Measurements from ENCODE around the gene DEFB125.
"Not testable (repeated sequence)": the region's sequence is repeated elsewhere in the genome, so short reads cannot be mapped to it uniquely, and the experiment has no call there.

The DEFB125 gene

GRCh38 chr20:87401-87800 lies at the start of gene DEFB125:
Gene DEFB125, plus strand, starts transcription at chr20:87672. Its CDS starts 38 bp downstream, at chr20:87710.
- no peak for DNase-seq

- DNase-seq: no peak
These were observed 27.2 kb upstream of the DEFB125 start for GRCh38 chr20:60035-60918.

- DNase-seq: no peak
These were observed 26.2 kb upstream of the DEFB125 start for GRCh38 chr20:61230-61629.

GRCh38 chr20:61757-62156 lies 25.7 kb upstream of the DEFB125 start:
- DNase-seq: no peak

- no peak for DNase-seq
These were observed 25.0 kb upstream of the DEFB125 start for GRCh38 chr20:62487-62886.

GRCh38 chr20:64026-64603 lies 23.4 kb upstream of the DEFB125 start:
- no peak for DNase-seq

- no peak for DNase-seq
These were observed 22.6 kb upstream of the DEFB125 start for GRCh38 chr20:64766-65322.

- DNase-seq: no peak
These were observed 10.2 kb upstream of the DEFB125 start for GRCh38 chr20:77231-77630.

GRCh38 chr20:78338-78737 lies 9.1 kb upstream of the DEFB125 start:
- DNase-seq: no peak

- DNase-seq: no peak
These were observed 7.9 kb upstream of the DEFB125 start for GRCh38 chr20:79565-79964.

GRCh38 chr20:90651-91050 lies 3.2 kb downstream of the DEFB125 start:
- no peak for DNase-seq

- DNase-seq: no peak
These were observed 6.2 kb downstream of the DEFB125 start for GRCh38 chr20:93641-94040.

GRCh38 chr20:95215-95614 lies 7.7 kb downstream of the DEFB125 start:
- no peak for DNase-seq

GRCh38 chr20:97691-98090 lies 10.2 kb downstream of the DEFB125 start:
- DNase-seq: not testable (repeated sequence)

- DNase-seq: no peak
These were observed 14.5 kb downstream of the DEFB125 start for GRCh38 chr20:101975-102374.

GRCh38 chr20:103456-103855 lies 16.0 kb downstream of the DEFB125 start:
- DNase-seq: no peak

GRCh38 chr20:112396-112795 lies 24.9 kb downstream of the DEFB125 start:
- DNase-seq: no peak

GRCh38 chr20:117518-117917 lies 30.0 kb downstream of the DEFB125 start:
- no peak for DNase-seq

- not testable (repeated sequence) for DNase-seq
These were observed 42.4 kb downstream of the DEFB125 start for GRCh38 chr20:129786-130323.

- no peak for DNase-seq
These were observed 50.4 kb downstream of the DEFB125 start for GRCh38 chr20:137668-138490.

- DNase-seq: no peak
These were observed 54.8 kb downstream of the DEFB125 start, which contains the start of gene DEFB126 for GRCh38 chr20:142290-142689. Gene DEFB126, plus strand, starts transcription at chr20:142590. Its CDS starts 39 bp downstream, at chr20:142629.

GRCh38 chr20:145877-146276 lies 58.4 kb downstream of the DEFB125 start:
- no peak for DNase-seq

Data from femur (tissue), 1 donor.